NT2/D1 (cell line): ENCODE results near the gene PDCD1.
"Not testable (repeated sequence)": the region's sequence is repeated elsewhere in the genome, so short reads cannot be mapped to it uniquely, and the experiment has no call there.

Experiments
- DNase-seq: peaks from one replicate; pipeline ENCODE4 v3.0.0-alpha.2; 2011; ENCODE audit warnings: low read depth, low spot score
- H3K27me3 ChIP-seq: 2 replicates; pipeline ENCODE4 v1.6.0; 2011; ENCODE audit warnings: mild to moderate bottlenecking; ENCODE audit not compliant: insufficient read length, insufficient read depth
- H3K36me3 ChIP-seq: 2 replicates; pipeline ENCODE4 v1.6.1; 2011; ENCODE audit warnings: mild to moderate bottlenecking, low read length, mixed read lengths; ENCODE audit not compliant: insufficient read depth, insufficient read length
- H3K4me1 ChIP-seq: 2 replicates; pipeline ENCODE4 v1.5.1; 2011; ENCODE audit not compliant: insufficient read depth, insufficient read length
- H3K4me3 ChIP-seq: 2 replicates; pipeline ENCODE4 v1.5.1; 2011; ENCODE audit warnings: low read depth; ENCODE audit not compliant: insufficient read length
- H3K9ac ChIP-seq: 2 replicates; pipeline ENCODE4 v1.6.0; 2011; ENCODE audit warnings: low read depth; ENCODE audit not compliant: insufficient read length
- H3K9me3 ChIP-seq: 2 replicates; pipeline ENCODE4 v1.5.1; 2011; ENCODE audit warnings: mild to moderate bottlenecking, low read length; ENCODE audit not compliant: insufficient read depth
- SUZ12 ChIP-seq: IDR thresholded peaks from 2 replicates; pipeline ENCODE4 v1.6.1; 2011; ENCODE audit not compliant: insufficient read length, insufficient read depth; ENCODE audit errors: extremely low read depth
- YY1 ChIP-seq: IDR thresholded peaks from 2 replicates; pipeline ENCODE4 v1.6.1; 2011; ENCODE audit not compliant: insufficient read length, insufficient read depth
- ZNF274 ChIP-seq: IDR thresholded peaks from 2 replicates; pipeline ENCODE4 v1.6.1; 2011; ENCODE audit warnings: mild to moderate bottlenecking, low read depth, low read length

The PDCD1 gene

DNA sequence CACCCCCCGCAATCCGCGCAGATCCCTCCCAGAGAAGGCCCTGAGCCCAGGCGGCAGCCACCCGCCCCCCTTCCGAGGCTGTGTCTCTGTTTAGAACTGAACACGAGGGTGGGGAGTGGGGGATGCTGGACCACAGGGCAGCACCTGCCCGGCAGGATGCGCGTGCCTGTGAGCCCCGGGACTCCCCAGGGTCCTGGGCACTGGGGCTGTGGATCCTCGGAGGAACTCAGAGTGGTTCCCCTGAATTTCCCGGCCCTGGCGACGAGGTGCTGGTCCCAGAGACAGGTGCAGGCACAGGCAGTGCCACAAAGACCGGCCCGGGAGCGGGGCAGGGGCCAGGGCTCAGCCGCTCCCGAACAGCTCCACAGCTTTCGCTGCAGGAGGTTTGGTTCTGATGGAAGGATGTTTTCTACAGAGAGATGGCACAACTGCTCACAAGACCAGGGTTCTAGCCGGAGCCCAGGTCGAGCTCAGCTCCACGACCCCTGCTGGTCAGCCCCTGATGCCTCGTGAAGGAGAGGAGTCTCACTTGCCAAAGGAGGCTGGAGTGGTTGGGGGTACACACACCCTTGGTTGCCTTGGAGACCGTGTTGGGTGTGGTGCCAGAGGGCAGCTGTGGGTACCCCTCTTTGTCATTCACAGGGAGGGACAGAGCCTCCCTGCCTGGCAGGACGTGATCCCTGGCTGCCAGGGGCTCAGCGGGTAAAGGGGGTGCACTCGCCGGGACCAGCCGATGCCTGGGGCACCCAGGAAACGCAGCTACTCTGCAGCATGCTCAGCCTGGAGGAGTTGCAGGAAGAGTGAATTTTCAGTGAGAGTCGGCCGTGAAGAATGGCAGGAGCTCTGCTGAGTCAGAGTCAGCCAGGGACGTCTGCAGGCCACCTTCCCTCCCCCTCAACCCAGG lies 54.1 kb downstream of the PDCD1 start:
- Histone ChIP-seq H3K27me3 (no peaks in the 10 kb centered on the region), H3K4me1 (peaks cover 37% of the 10 kb centered on the region), H3K9ac (peak overlapping the region; percentile 90), H3K4me3 (peak overlapping the region; percentile 9), H3K36me3 (no peaks in the 10 kb centered on the region), H3K9me3 (no peaks in the 10 kb centered on the region)
- no peak for DNase-seq
- TF ChIP-seq SUZ12, result no peak
- no peak for TF ChIP-seq YY1
- TF ChIP-seq ZNF274, result no peak

DNA sequence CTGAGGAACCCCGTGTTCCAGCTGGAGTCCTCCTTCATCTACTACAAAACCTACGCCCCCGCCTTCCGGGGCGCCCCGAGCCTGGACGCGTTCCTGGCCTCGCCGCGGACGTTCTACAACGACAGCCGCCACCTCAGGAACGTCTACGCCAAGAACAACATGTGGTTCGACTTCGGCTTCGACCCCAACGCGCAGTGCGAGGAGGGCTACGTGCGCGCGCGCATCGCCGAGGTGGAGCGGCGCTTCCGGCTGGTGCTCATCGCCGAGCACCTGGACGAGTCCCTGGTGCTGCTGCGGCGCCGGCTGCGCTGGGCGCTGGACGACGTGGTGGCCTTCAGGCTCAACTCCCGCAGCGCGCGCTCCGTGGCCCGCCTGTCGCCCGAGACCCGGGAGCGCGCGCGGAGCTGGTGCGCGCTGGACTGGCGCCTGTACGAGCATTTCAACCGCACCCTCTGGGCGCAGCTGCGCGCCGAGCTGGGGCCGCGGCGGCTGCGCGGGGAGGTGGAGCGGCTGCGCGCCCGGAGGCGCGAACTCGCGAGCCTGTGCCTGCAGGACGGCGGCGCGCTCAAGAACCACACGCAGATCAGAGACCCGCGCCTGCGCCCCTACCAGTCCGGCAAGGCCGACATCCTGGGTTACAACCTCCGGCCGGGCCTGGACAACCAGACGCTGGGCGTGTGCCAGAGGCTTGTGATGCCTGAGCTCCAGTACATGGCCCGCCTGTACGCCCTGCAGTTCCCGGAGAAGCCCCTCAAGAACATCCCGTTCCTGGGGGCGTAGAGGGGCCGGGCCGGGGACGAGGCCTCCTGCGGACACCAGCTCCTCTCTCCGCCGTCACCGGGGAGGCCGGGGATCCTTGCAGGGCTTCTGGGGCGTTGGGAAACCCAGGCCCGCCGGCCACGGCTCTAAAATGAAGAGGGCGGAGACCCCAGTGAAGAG lies 55.0 kb downstream of the PDCD1 start:
- Histone ChIP-seq H3K4me1 (peaks cover 37% of the 10 kb centered on the region), H3K9me3 (no peaks in the 10 kb centered on the region), H3K27me3 (no peaks in the 10 kb centered on the region), H3K9ac (peak overlapping the region; percentile 90), H3K4me3 (no peak overlapping the region), H3K36me3 (no peaks in the 10 kb centered on the region)
- no peak for TF ChIP-seq ZNF274
- no peak for DNase-seq

DNA sequence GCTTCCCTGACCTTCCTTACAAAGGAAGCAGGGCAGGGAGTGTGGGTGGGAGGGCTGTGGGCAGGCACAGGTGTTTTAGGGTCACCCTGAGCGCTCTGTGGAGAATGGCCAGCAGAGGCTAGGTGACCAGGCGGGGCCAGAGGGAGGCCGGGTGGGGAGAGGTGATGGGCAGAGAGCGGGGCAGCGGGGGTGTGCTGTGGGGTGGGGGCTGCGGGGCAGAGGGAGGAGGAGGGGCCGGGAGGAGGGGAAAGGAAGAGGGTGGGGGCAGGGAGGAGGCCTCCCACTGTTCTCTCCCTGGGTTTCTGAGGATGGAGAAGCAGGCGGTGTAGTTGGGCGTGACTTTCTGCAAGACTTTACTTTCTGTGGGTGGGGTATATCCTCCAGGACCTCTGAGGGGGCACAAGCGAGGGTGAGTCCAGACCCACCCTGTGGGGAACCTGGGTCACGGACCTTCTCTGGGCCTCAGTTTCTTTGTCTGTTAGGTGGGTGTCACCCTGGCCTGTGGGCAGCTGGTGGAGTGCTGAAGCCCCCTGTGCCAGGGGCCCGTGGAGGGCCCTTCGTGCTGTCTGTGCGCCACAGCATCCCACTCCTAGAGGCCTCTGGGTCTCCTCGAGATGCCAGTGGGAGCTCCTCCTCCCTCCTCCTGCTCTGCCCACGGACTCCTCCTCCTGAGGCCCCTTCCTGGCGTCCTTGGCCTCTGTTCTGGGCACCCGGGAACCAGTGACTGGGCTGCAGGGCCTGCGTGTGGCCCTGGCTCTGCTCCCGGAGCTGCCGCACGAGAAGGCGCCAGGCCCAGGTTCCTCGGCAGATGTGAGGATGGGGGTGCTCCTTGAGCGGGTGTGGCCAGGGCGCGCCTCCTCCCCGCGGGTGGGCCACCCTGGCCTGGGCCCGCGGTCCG lies 56.0 kb downstream of the PDCD1 start:
- no peaks in the 10 kb centered on the region for H3K27me3 ChIP-seq
- H3K9me3 ChIP-seq, result no peaks in the 10 kb centered on the region
- TF ChIP-seq YY1 (no peak), SUZ12 (no peak), ZNF274 (no peak)
- H3K4me1 ChIP-seq, result peaks cover 44% of the 10 kb centered on the region
- H3K4me3 ChIP-seq, result peak overlapping the region; percentile 15
- no peaks in the 10 kb centered on the region for H3K36me3 ChIP-seq
- peak overlapping the region; percentile 90 for H3K9ac ChIP-seq
- DNase-seq, result no peak

DNA sequence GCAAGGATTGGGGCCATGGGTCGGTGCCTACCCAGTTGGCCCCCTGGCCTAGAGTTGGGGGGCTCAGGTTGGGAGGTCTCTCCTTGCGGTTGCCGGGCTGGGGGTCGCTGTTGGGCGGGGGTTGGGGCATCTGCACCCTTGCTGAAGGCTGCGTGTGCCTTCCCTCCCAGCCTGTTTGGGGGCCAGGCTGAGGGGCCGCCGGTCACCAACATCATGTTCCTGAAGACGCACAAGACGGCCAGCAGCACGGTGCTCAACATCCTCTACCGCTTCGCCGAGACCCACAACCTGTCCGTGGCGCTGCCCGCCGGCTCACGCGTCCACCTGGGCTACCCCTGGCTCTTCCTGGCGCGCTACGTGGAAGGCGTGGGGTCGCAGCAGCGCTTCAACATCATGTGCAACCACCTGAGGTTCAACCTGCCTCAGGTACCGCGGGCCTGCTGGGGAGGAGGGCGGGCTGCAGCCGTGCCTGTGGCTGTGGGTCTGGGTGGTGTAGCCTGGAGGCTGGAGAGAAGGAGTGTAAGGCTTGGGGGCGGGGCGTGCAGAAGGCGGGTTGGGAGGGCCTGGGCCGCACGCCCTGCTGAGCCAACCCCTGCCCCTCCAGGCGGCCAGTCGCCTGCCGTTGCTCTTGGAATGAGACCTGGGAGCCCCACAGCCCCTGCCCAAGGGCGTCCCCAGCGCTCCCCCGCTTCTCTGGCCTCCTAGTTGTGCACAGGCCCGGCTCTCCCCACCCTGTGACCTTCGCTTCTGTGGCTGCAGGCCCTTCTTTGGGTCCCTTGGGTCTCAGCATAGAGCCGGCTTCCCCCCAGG lies 56.9 kb downstream of the PDCD1 start:
- Histone ChIP-seq H3K4me1 (peaks cover 47% of the 10 kb centered on the region), H3K36me3 (no peaks in the 10 kb centered on the region), H3K9ac (peak overlapping the region; percentile 78), H3K27me3 (no peaks in the 10 kb centered on the region), H3K9me3 (no peaks in the 10 kb centered on the region), H3K4me3 (peak overlapping the region; percentile 15)
- DNase-seq, result no peak
- TF ChIP-seq ZNF274 (no peak), YY1 (no peak), SUZ12 (no peak)

DNA sequence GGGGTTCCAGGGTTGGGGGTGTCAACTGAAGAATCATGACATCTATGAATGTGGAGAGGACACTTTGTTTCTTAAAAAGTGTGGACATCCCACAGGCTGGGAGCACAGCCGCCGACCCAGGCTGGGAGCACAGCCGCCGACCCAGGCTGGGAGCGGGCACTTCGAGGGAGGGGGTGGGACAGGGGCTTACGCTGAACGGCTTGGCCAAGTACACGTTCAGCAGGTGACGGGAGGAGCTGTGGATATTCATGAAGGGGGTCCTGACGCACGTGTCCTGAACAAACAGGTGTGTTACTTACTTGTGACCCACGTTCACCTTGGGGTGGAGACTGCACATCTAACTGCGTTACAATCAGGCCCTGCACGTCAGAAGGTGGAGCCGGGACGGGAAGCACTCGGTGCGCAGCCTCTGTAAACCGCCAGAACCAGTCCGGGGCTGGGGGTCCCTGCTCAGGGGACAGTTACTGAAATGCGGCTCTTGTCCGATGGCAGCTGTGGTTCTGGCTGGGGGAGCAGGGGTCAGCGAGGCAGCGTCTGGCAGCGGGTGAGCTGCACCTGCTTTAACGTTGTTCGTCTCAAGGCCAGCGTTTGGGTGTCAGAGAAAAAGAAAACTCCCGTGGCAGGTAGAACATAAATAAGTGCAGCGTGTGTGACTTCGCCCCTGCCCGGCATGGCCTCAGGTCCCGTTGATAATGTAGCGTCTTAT lies 58.3 kb downstream of the PDCD1 start:
- not testable (repeated sequence) for H3K9me3 ChIP-seq, H3K27me3 ChIP-seq, DNase-seq, H3K36me3 ChIP-seq, H3K9ac ChIP-seq, H3K4me3 ChIP-seq
- peaks cover 47% of the 10 kb centered on the region for H3K4me1 ChIP-seq
